MM.1S (cell line): ENCODE measurements around the gene SUSD1.

Experiments
- EZH2 ChIP-seq: fragments of 300-600 bp; sonication (generic); optimal IDR thresholded peaks from 2 replicates; pipeline ENCODE3; 2017; ENCODE audit warnings: low read depth, mild to moderate bottlenecking, antibody characterized with exemption, low read length, mixed read lengths
- EZH2phosphoT487 ChIP-seq: fragments of 300-600 bp; sonication (generic); IDR thresholded peaks from 2 replicates; pipeline ENCODE4 v1.6.1; 2018; ENCODE audit warnings: antibody characterized with exemption, low read length
- TF ChIP-seq, protein P1 (sequence below): fragments of 300-600 bp; sonication (generic); IDR thresholded peaks from 2 replicates; pipeline ENCODE4 v1.5.1; 2016; ENCODE audit warnings: antibody characterized with exemption, low read length, mixed read lengths

DNA sequence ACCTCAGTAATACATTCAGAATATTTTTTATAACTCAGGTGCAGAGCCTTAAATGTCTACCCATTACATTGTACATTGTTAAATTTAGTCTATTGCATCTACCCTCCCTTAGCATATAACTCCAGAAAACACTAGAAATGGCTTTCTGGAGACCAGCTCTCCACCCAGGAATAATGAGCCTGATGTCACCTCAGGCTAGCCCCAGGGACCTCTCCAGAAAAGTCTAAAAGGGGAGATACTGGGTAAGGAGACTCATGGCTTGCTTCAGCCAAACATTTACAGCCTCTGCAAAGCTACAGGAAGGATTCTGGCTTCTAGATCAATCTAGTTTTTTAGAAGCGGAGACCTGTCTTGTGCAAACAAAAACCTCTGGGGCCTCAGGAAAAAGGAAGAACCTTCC lies 13.8 kb upstream of the SUSD1 start:
- TF ChIP-seq, protein P1, sequence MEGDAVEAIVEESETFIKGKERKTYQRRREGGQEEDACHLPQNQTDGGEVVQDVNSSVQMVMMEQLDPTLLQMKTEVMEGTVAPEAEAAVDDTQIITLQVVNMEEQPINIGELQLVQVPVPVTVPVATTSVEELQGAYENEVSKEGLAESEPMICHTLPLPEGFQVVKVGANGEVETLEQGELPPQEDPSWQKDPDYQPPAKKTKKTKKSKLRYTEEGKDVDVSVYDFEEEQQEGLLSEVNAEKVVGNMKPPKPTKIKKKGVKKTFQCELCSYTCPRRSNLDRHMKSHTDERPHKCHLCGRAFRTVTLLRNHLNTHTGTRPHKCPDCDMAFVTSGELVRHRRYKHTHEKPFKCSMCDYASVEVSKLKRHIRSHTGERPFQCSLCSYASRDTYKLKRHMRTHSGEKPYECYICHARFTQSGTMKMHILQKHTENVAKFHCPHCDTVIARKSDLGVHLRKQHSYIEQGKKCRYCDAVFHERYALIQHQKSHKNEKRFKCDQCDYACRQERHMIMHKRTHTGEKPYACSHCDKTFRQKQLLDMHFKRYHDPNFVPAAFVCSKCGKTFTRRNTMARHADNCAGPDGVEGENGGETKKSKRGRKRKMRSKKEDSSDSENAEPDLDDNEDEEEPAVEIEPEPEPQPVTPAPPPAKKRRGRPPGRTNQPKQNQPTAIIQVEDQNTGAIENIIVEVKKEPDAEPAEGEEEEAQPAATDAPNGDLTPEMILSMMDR, result no peak
- TF ChIP-seq EZH2 (no peak), EZH2phosphoT487 (no peak)
